HAP-1 (cell line): ENCODE results near the gene SPIB.
"Not testable (repeated sequence)": the region's sequence is repeated elsewhere in the genome, so short reads cannot be mapped to it uniquely, and the experiment has no call there.

Experiments
- DNase-seq, 2 experiments: peaks; one replicate each; pipeline ENCODE4 v3.0.0-alpha.2; 2016 to 2020; ENCODE audit warnings: low spot score in 2 of 2
- H3K27me3 ChIP-seq: fragments of 250-450 bp; sonication (Bioruptor Pico); 2 replicates; pipeline ENCODE4 v1.5.1; 2020; ENCODE audit warnings: low read depth, mild to moderate bottlenecking, moderate library complexity
- H3K36me3 ChIP-seq: fragments of 250-450 bp; sonication (Bioruptor Pico); replicated peaks from 2 replicates; pipeline ENCODE4 v1.5.1; 2020; ENCODE audit warnings: mild to moderate bottlenecking
- H3K4me1 ChIP-seq: fragments of 250-450 bp; sonication (Bioruptor Pico); 2 replicates; pipeline ENCODE4 v1.5.1; 2020; ENCODE audit warnings: mild to moderate bottlenecking
- H3K4me3 ChIP-seq: fragments of 250-450 bp; sonication (Bioruptor Pico); 2 replicates; pipeline ENCODE4 v1.5.1; 2020; ENCODE audit warnings: mild to moderate bottlenecking, moderate library complexity
- H3K9me3 ChIP-seq: fragments of 250-450 bp; sonication (Bioruptor Pico); 2 replicates; pipeline ENCODE4 v1.5.1; 2020; ENCODE audit warnings: mild to moderate bottlenecking, moderate library complexity
- in situ Hi-C: fragments of 300-500 bp; cut with MboI; formaldehyde crosslinking; loops from 3 replicates; pipeline ENCODE4 v1.14.3; 2020; ENCODE audit warnings: low sequenced_read_pairs, inconsistent platforms, mixed read lengths

The SPIB gene

GRCh38 chr19:50465986-50466705, 47.4 kb downstream of the SPIB start:
- Histone ChIP-seq H3K27me3 (0 out of 2 replicates have a peak, but pooled peaks cover 3% of the 10 kb centered on the region), H3K4me1 (no peaks in the 10 kb centered on the region), H3K36me3 (no peaks in the 10 kb centered on the region), H3K4me3 (no peak overlapping the region), H3K9me3 (no peaks in the 10 kb centered on the region)
- DNase-seq = peak in 1 of 2 experiments; percentile 51
- in situ Hi-C loops = no loop called here

- Histone ChIP-seq H3K27me3 (0 out of 2 replicates have a peak, but pooled peaks cover 3% of the 10 kb centered on the region), H3K4me3 (no peak overlapping the region), H3K9me3 (no peaks in the 10 kb centered on the region), H3K36me3 (no peaks in the 10 kb centered on the region), H3K4me1 (no peaks in the 10 kb centered on the region)
- in situ Hi-C loops = no loop called here
- no peak for DNase-seq
These were observed 47.9 kb downstream of the SPIB start for GRCh38 chr19:50466706-50467039.

- DNase-seq = no peak
- H3K36me3 ChIP-seq = no peaks in the 10 kb centered on the region
- H3K4me1 ChIP-seq = no peaks in the 10 kb centered on the region
- no peak overlapping the region for H3K4me3 ChIP-seq
- 0 out of 2 replicates have a peak, but pooled peaks cover 3% of the 10 kb centered on the region for H3K27me3 ChIP-seq
- in situ Hi-C loops = no loop called here
- no peaks in the 10 kb centered on the region for H3K9me3 ChIP-seq
These were observed 48.8 kb downstream of the SPIB start for GRCh38 chr19:50467566-50467965.

DNA sequence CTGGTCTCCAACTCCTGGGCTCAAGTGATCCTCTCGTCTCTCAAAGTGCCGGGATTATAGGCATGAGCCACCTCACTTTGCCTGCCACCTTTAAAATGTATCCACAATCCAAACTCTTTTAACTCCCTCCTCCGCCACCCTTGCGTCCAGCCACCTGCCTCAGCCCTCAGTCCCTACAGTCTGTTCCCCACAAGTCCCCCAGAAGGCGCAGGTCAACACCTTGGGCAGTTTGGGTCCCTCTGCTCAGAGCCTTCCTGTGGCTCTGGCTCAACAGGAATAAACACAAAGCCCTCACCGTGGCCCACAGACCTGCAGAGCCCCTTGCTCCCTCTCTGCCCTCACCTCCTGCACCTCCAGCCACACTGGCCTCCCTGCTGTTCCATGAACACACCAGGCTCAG, 50.1 kb downstream of the SPIB start:
- H3K4me3 ChIP-seq = no peak overlapping the region
- no peaks in the 10 kb centered on the region for H3K9me3 ChIP-seq
- H3K4me1 ChIP-seq = no peaks in the 10 kb centered on the region
- H3K27me3 ChIP-seq = 0 out of 2 replicates have a peak, but pooled peaks cover 3% of the 10 kb centered on the region
- no peaks in the 10 kb centered on the region for H3K36me3 ChIP-seq
- DNase-seq = no peak
- in situ Hi-C loops = no loop called here

- DNase-seq, in situ Hi-C loops, H3K9me3 ChIP-seq, H3K4me1 ChIP-seq, H3K27me3 ChIP-seq, H3K36me3 ChIP-seq, H3K4me3 ChIP-seq: not testable (repeated sequence)
These were observed 54.6 kb downstream of the SPIB start for GRCh38 chr19:50473336-50473735.

DNA sequence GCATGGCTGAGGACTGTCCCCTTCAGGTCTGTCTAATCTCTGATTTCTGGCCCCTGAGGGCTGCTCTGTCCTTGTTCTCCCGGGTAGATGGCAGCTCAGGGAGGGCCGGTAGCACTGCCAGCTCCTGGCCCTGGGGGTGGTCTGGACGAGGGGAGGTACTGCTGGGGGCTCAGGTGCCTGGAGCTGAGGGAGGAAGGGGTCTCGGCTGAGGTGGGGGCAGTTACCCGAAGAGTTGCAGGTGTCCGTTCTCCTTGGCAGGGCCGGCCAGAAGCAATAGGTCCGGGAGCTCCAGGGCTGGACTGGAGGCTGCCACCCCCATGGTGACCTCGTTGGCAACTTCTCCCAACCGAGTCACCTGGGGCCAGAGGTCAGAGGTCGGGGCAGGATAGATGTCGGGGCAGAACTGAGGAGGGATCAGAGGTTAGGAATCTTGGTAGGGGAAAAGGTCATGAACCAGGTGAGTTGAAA, 56.4 kb downstream of the SPIB start:
- H3K27me3 ChIP-seq = no peaks in the 10 kb centered on the region
- DNase-seq = no peak
- 0 out of 2 replicates have a peak, but pooled peaks cover 4% of the 10 kb centered on the region for H3K4me1 ChIP-seq
- H3K9me3 ChIP-seq = no peaks in the 10 kb centered on the region
- in situ Hi-C loops = no loop called here
- H3K36me3 ChIP-seq = no peaks in the 10 kb centered on the region; the same call in 1 of the 2 replicates
- H3K4me3 ChIP-seq = no peak overlapping the region

DNA sequence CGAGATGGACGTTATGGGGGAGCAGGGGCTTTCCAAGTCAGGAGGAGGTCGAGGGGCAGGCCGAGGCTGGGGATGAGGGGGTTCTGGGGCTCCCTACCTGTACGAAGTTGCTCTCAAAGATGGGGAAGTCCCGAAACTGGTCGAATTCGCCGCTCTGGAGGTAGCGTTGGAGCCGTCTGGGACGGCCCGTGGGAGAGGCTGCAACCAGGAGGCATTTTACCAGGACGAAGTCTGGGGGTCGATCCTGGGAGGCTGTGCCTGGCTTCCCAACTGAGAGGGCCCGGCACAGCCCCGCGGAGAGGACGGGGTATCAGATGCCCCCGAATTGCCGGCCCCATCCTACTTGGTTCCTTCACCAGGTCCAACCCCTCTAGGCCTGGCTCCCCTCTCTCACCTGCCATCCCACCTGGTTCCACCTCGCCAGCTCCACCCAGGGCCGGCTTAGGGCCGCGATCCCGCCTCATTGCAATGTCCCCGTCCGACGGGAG, 57.0 kb downstream of the SPIB start:
- no peak for DNase-seq
- in situ Hi-C loops = no loop called here

GRCh38 chr19:50476224-50476906, 57.6 kb downstream of the SPIB start, which contains the start of the genes EMC10 and GARIN5A:
TSS of gene EMC10 (plus strand) at chr19:50476507. CDS start at chr19:50476545, 38 bp downstream.
TSS of gene GARIN5A (minus strand) at chr19:50476848. CDS start at chr19:50476388, 460 bp downstream.
- Histone ChIP-seq H3K4me3 (peak within 1 kb of the TSS; percentile 49), H3K36me3 (no peaks in the 10 kb centered on the region; the same call in 1 of the 2 replicates), H3K9me3 (no peaks in the 10 kb centered on the region), H3K4me1 (0 out of 2 replicates have a peak, but pooled peaks cover 4% of the 10 kb centered on the region), H3K27me3 (no peaks in the 10 kb centered on the region)
- in situ Hi-C loops = no loop called here
- DNase-seq = peak; percentile 75 to 92

More for the DNA sequence above, 57.0 kb downstream of the SPIB start:
- H3K36me3 ChIP-seq = no peaks in the 10 kb centered on the region; the same call in 1 of the 2 replicates
- H3K4me3 ChIP-seq = no peak overlapping the region
- no peaks in the 10 kb centered on the region for H3K27me3 ChIP-seq
- H3K9me3 ChIP-seq = no peaks in the 10 kb centered on the region
- H3K4me1 ChIP-seq = 0 out of 2 replicates have a peak, but pooled peaks cover 4% of the 10 kb centered on the region

- no peaks in the 10 kb centered on the region for H3K27me3 ChIP-seq
- H3K36me3 ChIP-seq = no peaks in the 10 kb centered on the region; the same call in 1 of the 2 replicates
- H3K4me1 ChIP-seq = 0 out of 2 replicates have a peak, but pooled peaks cover 4% of the 10 kb centered on the region
- H3K4me3 ChIP-seq = peak overlapping the region; percentile 49
- in situ Hi-C loops = no loop called here
- no peak for DNase-seq
- H3K9me3 ChIP-seq = no peaks in the 10 kb centered on the region
These were observed 58.1 kb downstream of the SPIB start for GRCh38 chr19:50476907-50477238.

GRCh38 chr19:50477751-50478515, 59.2 kb downstream of the SPIB start:
- H3K27me3 ChIP-seq = no peaks in the 10 kb centered on the region
- H3K36me3 ChIP-seq = no peaks in the 10 kb centered on the region; the same call in 1 of the 2 replicates
- in situ Hi-C loops = no loop called here
- 0 out of 2 replicates have a peak, but pooled peaks cover 4% of the 10 kb centered on the region for H3K4me1 ChIP-seq
- H3K9me3 ChIP-seq = no peaks in the 10 kb centered on the region
- DNase-seq = no peak
- no peak overlapping the region; the same call in 1 of the 2 replicates for H3K4me3 ChIP-seq

- H3K4me3 ChIP-seq = no peak overlapping the region
- DNase-seq = peak; percentile 74 to 89
These were observed 60.4 kb downstream of the SPIB start for GRCh38 chr19:50478901-50479715.

DNA sequence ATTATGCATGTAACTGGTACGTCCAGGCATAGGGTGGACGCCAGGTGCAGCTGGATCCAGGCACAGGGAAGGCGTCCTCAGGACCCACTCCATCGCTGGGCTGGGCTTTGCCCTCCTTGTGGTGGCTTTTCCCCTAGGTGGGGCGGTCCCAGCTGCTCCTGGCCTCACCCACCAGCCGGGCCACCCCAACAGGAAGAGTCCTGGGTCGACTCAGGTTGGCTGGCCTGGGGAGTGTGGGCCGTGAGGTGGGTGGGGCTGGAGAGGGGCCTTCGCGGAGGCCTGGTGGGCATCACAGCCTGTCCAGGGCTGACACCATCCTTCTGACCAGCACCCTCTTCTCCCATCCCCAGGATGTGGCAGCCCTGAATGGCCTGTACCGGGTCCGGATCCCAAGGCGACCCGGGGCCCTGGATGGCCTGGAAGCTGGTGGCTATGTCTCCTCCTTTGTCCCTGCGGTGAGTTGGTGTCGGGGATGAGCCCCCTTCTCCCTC, 61.1 kb downstream of the SPIB start:
- H3K36me3 ChIP-seq = no peaks in the 10 kb centered on the region; the same call in 1 of the 2 replicates
- no peaks in the 10 kb centered on the region for H3K9me3 ChIP-seq
- H3K4me1 ChIP-seq = 0 out of 2 replicates have a peak, but pooled peaks cover 4% of the 10 kb centered on the region
- in situ Hi-C loops = no loop called here
- H3K27me3 ChIP-seq = no peaks in the 10 kb centered on the region
- no peak overlapping the region for H3K4me3 ChIP-seq
- no peak for DNase-seq

More at GRCh38 chr19:50478901-50479715, 60.4 kb downstream of the SPIB start:
- Histone ChIP-seq H3K9me3 (no peaks in the 10 kb centered on the region), H3K27me3 (no peaks in the 10 kb centered on the region), H3K36me3 (no peaks in the 10 kb centered on the region; the same call in 1 of the 2 replicates), H3K4me1 (0 out of 2 replicates have a peak, but pooled peaks cover 4% of the 10 kb centered on the region)
- in situ Hi-C loops = no loop called here
